GM08714 (cell line): ENCODE results near the gene PDE4D.

ENCODE experiments used
- H3K4me3 ChIP-seq: fragments of 200-500 bp; sonication (Bioruptor generic); 2 replicates; pipeline ENCODE4 v1.5.1; 2014; ENCODE audit warnings: mild to moderate bottlenecking, low read length, inconsistent platforms
- ZNF274 ChIP-seq: IDR thresholded peaks from 2 replicates; pipeline ENCODE4 v1.6.1; 2012; ENCODE audit warnings: mild to moderate bottlenecking, low read depth, low read length

PDE4D gene

GRCh38 chr5:59830536-59831200, 62.9 kb downstream of the PDE4D start:
- no peak overlapping the region for H3K4me3 ChIP-seq
- no peak for TF ChIP-seq ZNF274

- no peak for TF ChIP-seq ZNF274
- no peak overlapping the region for H3K4me3 ChIP-seq
Measured at GRCh38 chr5:59829922-59830321, 63.6 kb downstream of the PDE4D start.

GRCh38 chr5:59829386-59829785, 64.1 kb downstream of the PDE4D start:
- no peak overlapping the region for H3K4me3 ChIP-seq
- TF ChIP-seq ZNF274: no peak

GRCh38 chr5:59828623-59829022, 64.9 kb downstream of the PDE4D start:
- TF ChIP-seq ZNF274: no peak
- no peak overlapping the region for H3K4me3 ChIP-seq

GRCh38 chr5:59826996-59827395, 66.5 kb downstream of the PDE4D start:
- no peak overlapping the region for H3K4me3 ChIP-seq
- no peak for TF ChIP-seq ZNF274

- TF ChIP-seq ZNF274: no peak
- no peak overlapping the region for H3K4me3 ChIP-seq
Measured at GRCh38 chr5:59823420-59823819, 70.1 kb downstream of the PDE4D start.

- no peak for TF ChIP-seq ZNF274
- no peak overlapping the region for H3K4me3 ChIP-seq
Measured at GRCh38 chr5:59819806-59820205, 73.7 kb downstream of the PDE4D start.

GRCh38 chr5:59817536-59817935, 76.0 kb downstream of the PDE4D start:
- H3K4me3 ChIP-seq: no peak overlapping the region
- no peak for TF ChIP-seq ZNF274

GRCh38 chr5:59816654-59817300, 76.7 kb downstream of the PDE4D start:
- no peak for TF ChIP-seq ZNF274
- no peak overlapping the region for H3K4me3 ChIP-seq

GRCh38 chr5:59814537-59814872, 79.0 kb downstream of the PDE4D start:
- TF ChIP-seq ZNF274: no peak
- no peak overlapping the region for H3K4me3 ChIP-seq

- TF ChIP-seq ZNF274: no peak
Measured at GRCh38 chr5:59813761-59814536, 79.6 kb downstream of the PDE4D start.

GRCh38 chr5:59810041-59810440, 83.5 kb downstream of the PDE4D start:
- H3K4me3 ChIP-seq: no peak overlapping the region; the same call in 1 of the 2 replicates
- no peak for TF ChIP-seq ZNF274

More at GRCh38 chr5:59813761-59814536, 79.6 kb downstream of the PDE4D start:
- no peak overlapping the region for H3K4me3 ChIP-seq

- H3K4me3 ChIP-seq: no peak overlapping the region
- TF ChIP-seq ZNF274: no peak
Measured at GRCh38 chr5:59807806-59808205, 85.7 kb downstream of the PDE4D start.

GRCh38 chr5:59800347-59800893, 93.1 kb downstream of the PDE4D start:
- H3K4me3 ChIP-seq: no peak overlapping the region
- TF ChIP-seq ZNF274: no peak
